ENCODE data around the gene LRCH1.
A peak's percentile ranks its signal among the peaks of the same experiment; 100 is the strongest.

DNA sequence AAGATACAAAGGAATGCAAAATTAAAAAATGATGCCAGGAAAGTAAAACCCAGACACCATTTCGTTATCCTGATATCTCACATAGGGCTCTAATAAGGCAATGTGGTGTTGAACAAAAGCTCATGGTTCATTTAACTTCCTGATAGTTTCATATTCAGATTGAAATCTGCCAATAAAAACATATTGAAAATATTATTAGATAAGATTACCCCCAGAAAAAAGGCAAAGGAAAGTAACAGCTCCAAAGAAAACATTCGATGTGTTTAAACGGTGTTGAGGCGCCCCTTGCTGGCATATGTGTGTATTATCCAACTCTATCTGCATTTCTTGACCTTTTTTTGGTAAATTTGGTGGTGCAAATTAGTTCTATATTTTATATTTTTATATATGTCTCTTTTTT is 168.1 kb downstream of the LRCH1 start:
- no peak for TF ChIP-seq POLR2A (IDR thresholded peaks at IDR 0.05)
- TF ChIP-seq, protein P1, sequence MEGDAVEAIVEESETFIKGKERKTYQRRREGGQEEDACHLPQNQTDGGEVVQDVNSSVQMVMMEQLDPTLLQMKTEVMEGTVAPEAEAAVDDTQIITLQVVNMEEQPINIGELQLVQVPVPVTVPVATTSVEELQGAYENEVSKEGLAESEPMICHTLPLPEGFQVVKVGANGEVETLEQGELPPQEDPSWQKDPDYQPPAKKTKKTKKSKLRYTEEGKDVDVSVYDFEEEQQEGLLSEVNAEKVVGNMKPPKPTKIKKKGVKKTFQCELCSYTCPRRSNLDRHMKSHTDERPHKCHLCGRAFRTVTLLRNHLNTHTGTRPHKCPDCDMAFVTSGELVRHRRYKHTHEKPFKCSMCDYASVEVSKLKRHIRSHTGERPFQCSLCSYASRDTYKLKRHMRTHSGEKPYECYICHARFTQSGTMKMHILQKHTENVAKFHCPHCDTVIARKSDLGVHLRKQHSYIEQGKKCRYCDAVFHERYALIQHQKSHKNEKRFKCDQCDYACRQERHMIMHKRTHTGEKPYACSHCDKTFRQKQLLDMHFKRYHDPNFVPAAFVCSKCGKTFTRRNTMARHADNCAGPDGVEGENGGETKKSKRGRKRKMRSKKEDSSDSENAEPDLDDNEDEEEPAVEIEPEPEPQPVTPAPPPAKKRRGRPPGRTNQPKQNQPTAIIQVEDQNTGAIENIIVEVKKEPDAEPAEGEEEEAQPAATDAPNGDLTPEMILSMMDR (IDR thresholded peaks at IDR 0.05): peak; percentile 69 to 86 (median 76)
